GM12872 (cell line): ENCODE results near the gene TMPRSS5.

Source experiments
- TF ChIP-seq, protein P1 (sequence below): IDR thresholded peaks from 3 replicates; pipeline ENCODE4 v1.5.1; 2011; ENCODE audit warnings: low read depth, mild to moderate bottlenecking, low read length, moderate library complexity; ENCODE audit not compliant: insufficient read depth

The TMPRSS5 gene

DNA sequence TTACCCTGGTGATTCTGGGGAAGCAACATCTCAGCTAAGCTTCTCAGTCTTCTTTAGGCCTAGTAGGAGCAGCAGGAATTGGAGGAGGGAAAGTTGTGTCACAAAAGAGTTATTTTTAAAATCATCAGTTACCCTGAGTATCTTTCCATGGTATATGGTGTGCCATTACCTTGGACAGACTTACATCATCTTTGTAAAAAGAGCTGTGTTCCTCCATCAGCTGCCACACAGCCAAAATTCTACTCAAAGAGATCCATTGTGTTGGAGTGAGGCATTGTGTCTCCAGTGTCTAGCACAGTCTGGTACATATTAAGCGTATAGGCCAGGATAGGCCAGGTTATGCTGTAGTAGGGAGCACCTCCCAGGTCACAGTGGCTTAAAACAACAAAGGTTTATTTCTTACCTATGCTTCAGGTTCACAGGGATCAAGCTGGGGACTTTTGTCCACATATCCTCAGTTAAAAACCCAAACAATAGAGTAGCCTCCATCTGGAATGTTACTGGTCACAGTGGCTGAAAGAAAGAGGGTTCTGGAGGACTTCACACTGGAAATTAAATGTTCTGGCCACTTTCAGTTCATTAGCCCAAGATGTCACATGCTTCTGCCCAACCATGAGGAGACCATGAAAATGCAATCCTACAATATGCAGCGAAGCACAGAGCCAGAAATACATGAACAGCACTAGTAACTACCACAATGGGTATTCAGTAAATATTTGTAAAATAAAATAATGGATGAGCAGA is 9.9 kb upstream of the TMPRSS5 start:
- TF ChIP-seq, protein P1, sequence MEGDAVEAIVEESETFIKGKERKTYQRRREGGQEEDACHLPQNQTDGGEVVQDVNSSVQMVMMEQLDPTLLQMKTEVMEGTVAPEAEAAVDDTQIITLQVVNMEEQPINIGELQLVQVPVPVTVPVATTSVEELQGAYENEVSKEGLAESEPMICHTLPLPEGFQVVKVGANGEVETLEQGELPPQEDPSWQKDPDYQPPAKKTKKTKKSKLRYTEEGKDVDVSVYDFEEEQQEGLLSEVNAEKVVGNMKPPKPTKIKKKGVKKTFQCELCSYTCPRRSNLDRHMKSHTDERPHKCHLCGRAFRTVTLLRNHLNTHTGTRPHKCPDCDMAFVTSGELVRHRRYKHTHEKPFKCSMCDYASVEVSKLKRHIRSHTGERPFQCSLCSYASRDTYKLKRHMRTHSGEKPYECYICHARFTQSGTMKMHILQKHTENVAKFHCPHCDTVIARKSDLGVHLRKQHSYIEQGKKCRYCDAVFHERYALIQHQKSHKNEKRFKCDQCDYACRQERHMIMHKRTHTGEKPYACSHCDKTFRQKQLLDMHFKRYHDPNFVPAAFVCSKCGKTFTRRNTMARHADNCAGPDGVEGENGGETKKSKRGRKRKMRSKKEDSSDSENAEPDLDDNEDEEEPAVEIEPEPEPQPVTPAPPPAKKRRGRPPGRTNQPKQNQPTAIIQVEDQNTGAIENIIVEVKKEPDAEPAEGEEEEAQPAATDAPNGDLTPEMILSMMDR = no peak

DNA sequence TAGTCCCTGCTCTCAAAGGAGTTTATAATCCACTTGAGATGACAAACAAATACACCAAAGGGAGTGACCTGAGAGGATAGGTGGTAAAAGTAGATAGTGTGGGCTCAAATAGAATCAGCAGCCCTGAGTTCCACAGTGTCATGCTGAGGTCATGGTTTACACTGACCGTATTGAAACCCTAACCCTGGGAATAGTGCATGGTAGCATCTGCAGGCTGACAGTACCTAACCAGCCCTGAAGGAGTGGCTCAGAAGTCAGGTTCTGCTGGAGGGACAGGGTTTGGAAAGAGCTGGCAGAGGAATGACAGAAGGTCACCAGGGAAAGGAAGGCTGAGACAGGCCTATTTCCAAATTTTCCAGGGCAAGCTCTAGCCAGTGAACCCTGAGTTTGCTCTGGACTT is 9.2 kb upstream of the TMPRSS5 start:
- TF ChIP-seq, protein P1 = no peak

DNA sequence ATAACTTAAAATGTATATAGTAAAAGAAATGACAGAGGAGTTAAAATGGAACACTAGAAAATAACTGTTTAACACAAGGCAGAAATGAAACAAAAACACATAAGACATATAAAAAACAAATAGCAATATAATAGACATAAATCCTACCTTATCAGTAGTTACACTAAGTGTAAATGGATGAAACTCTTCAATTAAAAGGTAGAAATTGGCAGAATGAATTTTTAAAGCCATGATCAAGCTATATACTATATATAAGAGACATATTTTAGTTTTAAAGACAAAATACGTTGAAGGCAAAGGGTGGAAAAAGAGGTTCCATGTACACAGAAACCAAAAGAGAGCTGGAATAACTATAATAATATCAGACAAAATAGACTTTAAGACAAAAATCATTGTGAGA is 4.9 kb upstream of the TMPRSS5 start:
- TF ChIP-seq, protein P1 = no peak

DNA sequence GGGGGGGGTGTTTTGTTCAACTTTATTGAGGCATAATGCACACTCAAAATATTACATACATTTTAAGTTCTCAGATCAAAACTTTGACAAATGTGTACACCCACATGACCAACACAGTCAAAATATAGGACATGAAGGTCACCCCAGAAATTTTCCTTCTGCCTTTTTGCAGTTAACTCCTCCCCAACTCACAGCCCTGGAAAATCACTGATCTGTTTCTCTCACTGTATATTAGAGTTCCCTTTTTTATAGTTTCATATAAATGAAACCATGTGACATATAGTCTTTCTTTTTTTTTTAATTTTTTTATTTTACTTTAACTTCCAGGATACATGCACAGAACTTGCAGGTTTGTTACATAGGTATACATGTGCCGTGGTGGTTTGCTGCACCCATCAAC is 4.6 kb downstream of the TMPRSS5 start:
- TF ChIP-seq, protein P1 = no peak

DNA sequence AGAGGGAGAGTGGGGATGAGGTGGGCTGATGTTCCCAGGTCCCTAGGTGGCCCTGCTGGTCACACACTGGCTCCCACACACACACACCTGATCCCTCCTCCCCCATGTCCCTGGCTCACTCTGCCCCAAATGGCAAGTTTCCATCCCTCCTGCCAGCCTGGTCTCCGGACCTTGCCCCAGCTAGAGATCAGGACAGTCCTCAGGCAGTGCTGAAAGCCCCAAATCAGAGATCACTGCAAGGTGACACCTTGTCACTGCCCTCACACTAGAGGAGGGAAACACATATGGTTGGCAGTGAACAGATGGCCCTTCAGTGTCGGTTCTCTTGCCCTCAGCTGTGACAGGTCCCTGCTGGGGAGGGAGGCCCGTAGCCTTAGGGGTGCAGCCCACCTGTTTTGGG is 7.6 kb downstream of the TMPRSS5 start:
- TF ChIP-seq, protein P1 = no peak

DNA sequence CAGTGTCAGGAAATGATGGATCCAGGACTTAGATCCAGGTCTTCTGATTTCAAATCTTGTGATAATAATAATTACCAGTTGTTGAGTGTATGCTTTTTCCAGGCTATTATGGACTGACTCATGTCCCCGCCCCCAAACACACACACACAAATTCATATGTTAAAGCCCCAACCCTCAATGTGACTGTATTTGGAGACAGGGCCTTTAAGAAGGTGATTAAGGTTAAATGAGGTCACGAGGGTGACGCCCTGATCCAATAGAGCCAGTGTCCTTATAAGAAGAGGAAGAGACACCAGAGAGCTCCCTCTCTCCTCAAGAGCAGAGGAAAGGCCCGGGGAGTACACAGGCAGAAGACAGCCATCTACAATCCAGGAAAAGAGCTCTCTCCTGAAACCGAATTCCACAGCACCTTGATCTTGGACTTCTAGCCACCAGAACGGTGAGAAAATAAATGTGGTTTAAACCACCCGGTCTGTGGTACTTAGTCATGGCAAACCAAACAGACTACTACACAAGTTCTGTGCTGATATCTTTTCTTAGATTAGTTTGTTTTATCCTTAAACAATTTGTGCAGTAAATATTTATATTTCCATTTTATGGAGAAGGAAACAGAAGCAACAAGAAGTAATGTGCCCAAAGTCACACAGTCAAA is 8.2 kb downstream of the TMPRSS5 start:
- TF ChIP-seq, protein P1 = no peak

DNA sequence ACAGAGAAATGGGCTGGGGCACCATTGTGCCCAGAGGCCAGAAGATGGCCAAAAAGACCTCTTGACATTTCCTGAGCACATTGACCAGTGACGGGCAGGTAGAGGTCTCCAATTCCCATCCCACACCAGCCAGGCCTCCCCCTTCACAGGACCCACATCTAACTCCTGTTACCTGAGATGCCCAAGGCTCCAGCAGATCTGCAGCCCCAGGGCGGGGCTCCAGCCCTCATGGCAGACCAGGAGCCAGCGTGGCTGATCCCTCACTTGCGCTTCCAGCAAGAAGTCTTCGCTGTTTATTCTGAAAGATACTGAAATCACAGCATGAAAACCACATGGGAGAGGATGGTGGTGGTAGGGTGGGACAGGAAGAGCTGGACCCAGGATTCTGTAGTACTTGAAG is 9.0 kb downstream of the TMPRSS5 start:
- TF ChIP-seq, protein P1 = no peak
